BE2C (cell line): ENCODE results near the gene GLT6D1.

ENCODE experiments used
- DNase-seq: peaks from one replicate; pipeline ENCODE4 v3.0.0-alpha.2; 2020
- H3K27me3 ChIP-seq: fragments of 250-450 bp; sonication (Bioruptor Pico); 2 replicates; pipeline ENCODE4 v1.5.1; 2020; ENCODE audit warnings: mild to moderate bottlenecking
- H3K36me3 ChIP-seq: fragments of 250-450 bp; sonication (Bioruptor Pico); 2 replicates; pipeline ENCODE4 v1.5.1; 2020; ENCODE audit warnings: mild to moderate bottlenecking
- H3K4me1 ChIP-seq: fragments of 250-450 bp; sonication (Bioruptor Pico); 2 replicates; pipeline ENCODE4 v1.5.1; 2020
- H3K4me3 ChIP-seq: 2 replicates; pipeline ENCODE4 v1.5.1; 2011; ENCODE audit warnings: low read depth, low read length
- H3K9me3 ChIP-seq: fragments of 250-450 bp; sonication (Bioruptor Pico); 2 replicates; pipeline ENCODE4 v1.5.1; 2020
- TF ChIP-seq, protein P1 (sequence below): IDR thresholded peaks from 2 replicates; pipeline ENCODE4 v1.5.1; 2012; ENCODE audit warnings: mild to moderate bottlenecking, low read depth, low read length

Gene GLT6D1

DNA sequence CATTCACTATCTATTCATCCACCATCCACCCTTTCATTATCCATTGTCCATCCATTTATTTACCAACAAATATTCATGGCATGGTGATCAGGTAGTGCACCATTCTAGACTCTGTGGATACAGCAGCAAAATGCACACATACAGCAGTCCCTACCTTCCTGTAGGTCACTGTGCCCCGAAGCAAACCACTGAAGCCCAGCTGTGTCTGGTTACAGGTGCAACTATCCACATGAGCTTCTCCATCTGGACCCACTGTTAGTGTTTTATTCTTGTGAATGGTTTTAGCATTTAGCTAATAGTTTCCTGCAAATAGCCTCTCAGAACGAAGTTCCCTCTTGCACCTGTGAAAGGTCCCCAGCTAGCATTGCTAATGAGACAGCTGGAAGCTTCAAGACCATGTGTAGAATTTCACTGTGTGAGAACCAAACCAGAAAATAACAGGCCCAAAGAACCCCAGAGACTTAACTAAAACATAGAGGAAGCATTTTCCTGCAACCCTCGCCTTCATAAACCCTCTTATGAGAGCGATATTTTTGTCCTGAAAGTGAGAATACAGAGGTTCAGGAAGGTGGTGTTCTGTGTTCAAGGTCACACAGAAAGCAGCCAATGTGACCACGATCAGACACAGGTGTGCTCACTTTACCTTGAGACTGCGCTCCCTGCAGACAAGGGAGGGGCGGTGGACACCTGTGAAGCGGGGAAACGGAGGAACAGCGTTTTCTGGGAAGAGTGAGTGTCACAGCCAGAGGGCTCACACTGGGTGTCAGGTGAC, 59.3 kb downstream of the GLT6D1 start:
- Histone ChIP-seq H3K9me3 (no peaks in the 10 kb centered on the region), H3K4me3 (no peak overlapping the region), H3K4me1 (peaks cover 8% of the 10 kb centered on the region; the same call in 1 of the 2 replicates), H3K36me3 (no peaks in the 10 kb centered on the region), H3K27me3 (no peaks in the 10 kb centered on the region)
- DNase-seq = no peak
- TF ChIP-seq, protein P1, sequence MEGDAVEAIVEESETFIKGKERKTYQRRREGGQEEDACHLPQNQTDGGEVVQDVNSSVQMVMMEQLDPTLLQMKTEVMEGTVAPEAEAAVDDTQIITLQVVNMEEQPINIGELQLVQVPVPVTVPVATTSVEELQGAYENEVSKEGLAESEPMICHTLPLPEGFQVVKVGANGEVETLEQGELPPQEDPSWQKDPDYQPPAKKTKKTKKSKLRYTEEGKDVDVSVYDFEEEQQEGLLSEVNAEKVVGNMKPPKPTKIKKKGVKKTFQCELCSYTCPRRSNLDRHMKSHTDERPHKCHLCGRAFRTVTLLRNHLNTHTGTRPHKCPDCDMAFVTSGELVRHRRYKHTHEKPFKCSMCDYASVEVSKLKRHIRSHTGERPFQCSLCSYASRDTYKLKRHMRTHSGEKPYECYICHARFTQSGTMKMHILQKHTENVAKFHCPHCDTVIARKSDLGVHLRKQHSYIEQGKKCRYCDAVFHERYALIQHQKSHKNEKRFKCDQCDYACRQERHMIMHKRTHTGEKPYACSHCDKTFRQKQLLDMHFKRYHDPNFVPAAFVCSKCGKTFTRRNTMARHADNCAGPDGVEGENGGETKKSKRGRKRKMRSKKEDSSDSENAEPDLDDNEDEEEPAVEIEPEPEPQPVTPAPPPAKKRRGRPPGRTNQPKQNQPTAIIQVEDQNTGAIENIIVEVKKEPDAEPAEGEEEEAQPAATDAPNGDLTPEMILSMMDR = no peak

DNA sequence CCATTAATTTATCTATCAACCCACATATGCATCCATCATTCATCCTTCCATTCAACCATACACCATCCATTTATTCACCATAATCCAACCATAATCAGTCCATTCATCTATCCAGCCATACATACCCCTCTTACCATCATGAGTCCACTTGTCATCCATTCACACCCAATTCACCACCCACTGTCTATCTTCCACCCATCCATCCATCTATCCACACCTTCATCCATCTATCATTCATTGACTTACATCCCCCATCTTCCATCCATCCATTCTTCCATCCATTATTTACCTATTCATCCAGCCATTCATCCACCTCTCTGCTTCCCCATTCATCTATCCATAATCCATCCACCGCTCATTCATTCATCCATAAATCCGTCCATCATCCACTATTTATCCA, 60.0 kb downstream of the GLT6D1 start:
- TF ChIP-seq, protein P1 = no peak
- no peak for DNase-seq
- H3K36me3 ChIP-seq = no peaks in the 10 kb centered on the region
- no peaks in the 10 kb centered on the region for H3K9me3 ChIP-seq
- H3K4me3 ChIP-seq = no peak overlapping the region
- no peaks in the 10 kb centered on the region for H3K27me3 ChIP-seq
- H3K4me1 ChIP-seq = peaks cover 3% of the 10 kb centered on the region; the same call in 1 of the 2 replicates

DNA sequence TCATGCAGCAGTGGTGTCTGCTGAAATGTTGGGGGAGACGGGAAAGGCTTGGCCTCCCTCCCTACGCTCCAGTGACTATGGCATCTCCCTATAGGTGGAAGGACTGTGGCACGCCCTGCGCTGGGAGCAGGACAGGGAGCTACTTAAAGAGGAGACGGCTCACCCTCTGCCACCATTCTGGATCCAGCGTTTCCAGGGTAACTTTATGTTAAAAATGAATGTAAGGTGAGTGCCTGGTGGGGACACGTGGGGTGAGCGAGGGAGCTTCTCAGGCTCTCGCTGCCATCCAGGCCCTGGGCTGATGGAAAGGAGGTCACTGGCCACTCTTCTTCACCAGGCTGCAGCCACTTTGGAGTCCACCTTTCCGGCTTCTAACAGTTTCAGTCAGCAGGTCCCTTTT, 62.1 kb downstream of the GLT6D1 start:
- Histone ChIP-seq H3K36me3 (no peaks in the 10 kb centered on the region), H3K27me3 (no peaks in the 10 kb centered on the region; the same call in 1 of the 2 replicates), H3K4me3 (no peak overlapping the region), H3K9me3 (0 out of 2 replicates have a peak, but pooled peaks cover 3% of the 10 kb centered on the region), H3K4me1 (no peaks in the 10 kb centered on the region)
- no peak for DNase-seq
- TF ChIP-seq, protein P1 = no peak

DNA sequence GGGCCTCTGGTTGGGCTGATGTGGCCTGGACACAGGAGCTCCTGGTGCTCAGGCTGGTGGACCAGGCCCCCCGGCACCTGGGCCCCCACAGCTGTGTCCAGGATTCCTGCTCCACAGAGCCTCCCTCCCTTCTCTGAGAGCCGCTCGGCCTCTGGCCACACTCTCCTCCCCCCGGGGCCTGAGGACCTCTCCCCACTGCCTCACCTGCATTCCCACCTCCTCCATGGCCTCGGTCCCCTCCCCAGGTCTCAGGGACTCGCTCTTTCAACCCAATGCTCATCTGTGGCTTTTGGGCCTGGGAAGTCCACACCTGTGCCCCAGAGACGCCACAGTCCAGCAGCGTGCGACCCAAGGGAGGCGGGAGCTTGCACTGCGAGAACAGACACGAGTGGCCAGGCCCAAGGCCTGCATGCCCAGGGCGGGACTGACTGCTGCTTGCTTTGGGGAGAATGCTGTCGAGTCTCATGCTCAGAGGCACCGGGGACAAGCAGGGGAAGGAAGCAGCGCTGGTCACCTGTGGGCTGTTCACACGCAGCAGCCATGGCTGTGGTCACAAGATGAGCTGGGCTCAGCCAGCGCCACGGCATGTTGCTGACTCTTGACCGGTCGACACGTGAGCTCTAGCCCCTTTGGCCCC, 63.2 kb downstream of the GLT6D1 start:
- no peak for DNase-seq
- TF ChIP-seq, protein P1 = no peak
- Histone ChIP-seq H3K4me3 (no peak overlapping the region), H3K4me1 (no peaks in the 10 kb centered on the region), H3K36me3 (no peaks in the 10 kb centered on the region), H3K9me3 (0 out of 2 replicates have a peak, but pooled peaks cover 3% of the 10 kb centered on the region), H3K27me3 (peaks cover 4% of the 10 kb centered on the region)

DNA sequence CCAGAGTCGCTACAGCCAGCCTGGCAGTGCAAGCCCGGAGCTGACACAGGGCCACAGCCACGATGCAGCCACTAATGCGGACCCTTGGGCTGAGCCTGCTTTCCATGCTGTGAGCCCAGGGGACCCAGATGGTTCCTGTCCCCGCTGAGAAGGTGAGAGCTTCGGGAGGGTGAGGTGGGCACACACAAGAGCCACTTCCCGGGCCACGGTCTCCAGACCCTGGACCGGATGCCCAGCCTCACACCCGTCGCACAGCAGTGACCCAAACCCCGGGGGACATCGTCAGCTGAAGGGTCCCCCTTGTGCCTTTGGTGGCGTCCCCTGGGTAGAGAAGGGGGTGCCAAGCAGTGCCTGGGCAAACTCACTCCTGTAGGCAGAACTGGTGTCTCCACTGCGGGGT, 64.4 kb downstream of the GLT6D1 start:
- Histone ChIP-seq H3K27me3 (peaks cover 4% of the 10 kb centered on the region), H3K36me3 (no peaks in the 10 kb centered on the region), H3K4me3 (no peak overlapping the region), H3K4me1 (no peaks in the 10 kb centered on the region; the same call in 1 of the 2 replicates), H3K9me3 (0 out of 2 replicates have a peak, but pooled peaks cover 3% of the 10 kb centered on the region)
- no peak for DNase-seq
- TF ChIP-seq, protein P1 = no peak

DNA sequence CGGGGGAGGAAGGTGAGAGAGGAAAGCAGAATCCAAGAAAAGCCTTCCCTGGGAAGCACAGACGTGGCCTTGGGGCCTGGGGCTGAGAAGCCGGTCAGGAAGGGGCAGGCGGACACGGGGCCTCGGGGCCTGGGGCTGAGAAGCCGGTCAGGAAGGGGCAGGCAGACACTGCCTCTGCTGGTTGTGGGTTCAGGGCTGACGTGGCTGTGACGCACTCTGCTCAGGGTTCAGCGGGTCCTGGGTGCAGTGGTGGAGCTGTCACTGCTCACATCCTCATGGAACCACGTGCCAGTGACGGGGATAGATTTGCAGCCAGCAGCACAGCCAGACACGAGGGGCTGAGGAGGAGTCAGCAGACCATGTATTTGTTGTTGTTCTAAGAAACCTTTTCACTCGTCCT, 65.0 kb downstream of the GLT6D1 start:
- H3K4me3 ChIP-seq = no peak overlapping the region
- no peaks in the 10 kb centered on the region; the same call in 1 of the 2 replicates for H3K4me1 ChIP-seq
- TF ChIP-seq, protein P1 = no peak
- no peaks in the 10 kb centered on the region for H3K36me3 ChIP-seq
- peaks cover 4% of the 10 kb centered on the region for H3K27me3 ChIP-seq
- DNase-seq = no peak
- 0 out of 2 replicates have a peak, but pooled peaks cover 3% of the 10 kb centered on the region for H3K9me3 ChIP-seq
